NCI-H345 (cell line): ENCODE results near the gene TMEM134.

Source experiments
- DNase-seq: peaks from one replicate; lab custom pipeline; 2025; lab: John Stamatoyannopoulos, UW

The TMEM134 gene

GRCh38 chr11:67458266-67458665 is 10.8 kb downstream of the TMEM134 start:
- no peak for DNase-seq

GRCh38 chr11:67457453-67457852 is 11.6 kb downstream of the TMEM134 start:
- no peak for DNase-seq

GRCh38 chr11:67456068-67456705 is 12.9 kb downstream of the TMEM134 start:
- no peak for DNase-seq

- no peak for DNase-seq
Observed at GRCh38 chr11:67455054-67455453, 14.0 kb downstream of the TMEM134 start, which contains the start of gene CABP4. Gene CABP4, plus strand, starts transcription at chr11:67455354. Its CDS starts 70 bp downstream, at chr11:67455424.

GRCh38 chr11:67453816-67454732 is 15.0 kb downstream of the TMEM134 start:
- DNase-seq: no peak

DNA sequence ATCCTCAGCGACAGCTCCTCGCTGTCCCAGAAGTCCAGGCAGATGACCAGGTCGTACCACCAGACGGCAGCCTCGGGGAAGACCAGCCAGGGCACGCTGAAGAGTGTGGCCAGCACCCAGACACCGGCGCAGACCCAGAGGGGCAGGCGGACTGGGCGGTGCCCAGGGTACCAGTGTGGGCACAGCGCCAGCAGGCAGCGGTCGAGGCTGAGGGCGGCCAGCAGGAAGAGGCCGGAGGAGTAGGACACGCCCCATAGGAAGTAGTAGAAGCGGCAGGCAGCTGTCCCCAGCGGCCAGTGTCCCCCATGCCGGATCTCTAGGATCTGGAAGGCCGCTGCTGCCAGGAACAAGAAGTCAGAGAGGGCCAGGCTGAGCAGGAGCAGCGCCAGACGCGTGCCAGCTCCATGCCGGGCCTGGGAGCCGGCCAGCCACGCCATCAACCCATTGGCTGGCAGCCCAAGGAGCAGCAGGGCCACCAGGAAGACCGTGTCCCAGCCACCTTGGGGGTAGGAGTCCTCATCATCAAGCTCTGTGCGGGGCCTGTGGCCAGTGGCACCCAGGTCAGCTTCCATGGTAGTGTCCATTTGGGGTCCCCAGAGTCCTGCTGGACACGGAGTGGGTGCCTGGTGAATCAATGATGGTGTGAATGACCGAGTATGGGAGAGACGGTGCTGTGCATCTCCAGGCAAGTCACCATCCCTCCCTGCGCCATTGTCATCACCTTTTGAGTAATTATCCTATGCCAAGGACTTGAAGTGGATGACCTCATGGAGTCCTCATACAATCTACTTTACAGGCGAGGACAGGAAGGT is 16.7 kb downstream of the TMEM134 start, which contains the start of gene GPR152:
Gene GPR152, minus strand, starts transcription at position 589 of the 812 bp plus-strand sequence. Its CDS starts 5 bp downstream, at position 584.
- no peak for DNase-seq

DNA sequence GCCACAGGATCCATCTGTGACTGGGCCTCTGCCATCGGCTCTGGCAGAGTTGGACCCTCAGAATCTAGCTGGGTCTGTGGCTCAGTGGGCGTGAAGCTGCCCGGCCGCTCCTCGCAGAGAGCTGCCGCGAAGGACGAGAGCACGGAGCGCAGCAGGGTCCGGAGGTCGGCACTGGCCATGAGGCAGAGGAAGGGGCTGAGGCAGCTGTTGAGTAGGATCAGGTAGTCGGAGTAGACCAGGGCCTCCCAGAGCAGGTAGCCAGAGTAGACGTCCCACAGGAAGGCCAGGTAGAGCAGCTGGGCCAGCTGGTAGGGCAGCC is 17.4 kb downstream of the TMEM134 start:
- no peak for DNase-seq

DNA sequence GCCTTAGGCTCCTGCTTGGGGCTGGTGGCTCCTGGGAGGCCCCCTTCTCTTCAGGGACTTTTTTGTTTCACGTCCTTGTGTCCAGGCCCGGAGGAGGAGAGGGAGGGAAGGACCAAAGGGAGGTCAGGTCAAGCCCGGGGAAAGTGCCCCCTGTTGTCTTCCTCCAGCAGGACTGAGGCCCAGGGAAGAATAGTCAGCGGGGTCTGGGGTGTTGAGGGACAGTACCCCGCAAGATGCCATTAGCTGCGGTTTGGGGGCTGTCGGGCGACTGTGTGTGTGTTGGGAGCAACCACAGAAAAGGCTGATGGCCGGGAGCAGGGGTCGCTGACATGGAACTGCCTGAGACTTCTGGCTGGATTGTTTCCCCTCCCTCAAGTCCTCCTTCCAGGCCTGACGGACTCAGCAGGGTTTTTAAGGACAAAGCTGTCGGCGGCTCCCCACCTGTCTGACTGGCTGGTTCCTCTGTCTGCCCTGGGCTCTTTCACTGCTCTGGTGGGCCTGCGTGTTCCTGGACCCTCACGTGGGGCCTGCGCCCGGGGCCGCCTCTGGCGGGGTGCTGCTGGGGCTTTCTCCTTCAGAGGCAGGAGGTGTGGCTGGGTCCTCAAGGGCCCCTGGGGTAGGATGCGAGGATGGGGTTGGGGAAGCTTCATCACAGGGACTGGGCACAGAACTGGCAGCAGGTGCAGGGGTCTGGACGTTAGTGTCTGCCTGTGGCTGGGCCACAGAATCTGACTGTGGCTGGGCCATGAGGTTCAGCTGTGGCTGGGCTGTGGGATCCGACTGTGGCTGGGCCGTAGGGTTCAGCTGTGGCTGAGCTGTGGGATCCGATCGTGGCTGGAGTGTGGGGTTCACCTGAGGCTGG is 18.0 kb downstream of the TMEM134 start:
- DNase-seq: no peak

GRCh38 chr11:67449116-67449844 is 19.8 kb downstream of the TMEM134 start:
- no peak for DNase-seq

GRCh38 chr11:67448220-67448609 is 20.8 kb downstream of the TMEM134 start:
- DNase-seq: no peak

- no peak for DNase-seq
Observed at GRCh38 chr11:67445515-67445914, 23.5 kb downstream of the TMEM134 start.

DNA sequence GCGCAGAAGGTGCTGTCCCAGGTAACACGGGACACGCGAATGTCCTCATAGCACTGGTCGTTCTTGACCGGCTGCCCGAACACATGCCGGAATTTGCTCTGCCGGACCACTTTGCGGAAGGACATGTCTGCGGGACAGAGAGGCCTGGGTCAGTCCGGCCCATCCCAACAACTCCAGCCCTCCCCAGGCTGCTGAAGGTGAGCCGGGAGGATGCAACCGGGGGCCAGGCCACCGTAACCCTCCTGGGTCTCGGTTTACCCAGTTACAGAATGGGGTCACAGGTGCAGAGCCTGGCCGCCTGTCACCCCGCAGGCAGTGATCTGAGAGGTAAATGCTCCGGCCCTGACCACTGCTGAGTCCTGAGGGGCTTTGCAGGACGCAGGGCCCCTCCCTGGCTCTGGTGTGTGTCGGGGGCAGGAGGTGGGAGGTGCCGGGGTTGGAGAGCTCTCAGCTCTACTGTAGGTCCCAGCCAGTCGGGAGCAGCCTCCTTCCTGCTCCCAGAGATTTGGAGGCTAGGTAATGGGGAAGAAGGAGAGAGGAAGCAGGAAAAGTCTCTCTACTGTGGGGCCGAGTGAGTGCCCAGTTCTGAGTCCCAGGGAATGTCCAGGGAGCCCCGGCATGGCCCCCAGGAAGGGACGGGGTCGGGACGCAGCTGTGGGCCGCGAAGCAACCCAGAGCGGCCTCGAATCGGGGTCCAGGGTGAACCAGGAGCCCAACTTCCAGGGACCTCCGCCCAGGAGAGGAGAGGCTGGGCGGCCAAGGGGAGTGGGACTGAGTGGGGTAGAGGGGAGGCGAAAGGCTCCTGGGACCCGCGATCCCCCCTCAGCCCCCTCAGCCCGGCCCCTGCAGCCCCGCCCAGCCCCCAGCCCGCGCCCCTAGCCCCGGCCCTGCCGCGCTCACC is 26.3 kb downstream of the TMEM134 start:
- no peak for DNase-seq

GRCh38 chr11:67441731-67442351 is 27.2 kb downstream of the TMEM134 start:
- no peak for DNase-seq

- DNase-seq: no peak
Observed at GRCh38 chr11:67441098-67441563, 27.9 kb downstream of the TMEM134 start.

DNA sequence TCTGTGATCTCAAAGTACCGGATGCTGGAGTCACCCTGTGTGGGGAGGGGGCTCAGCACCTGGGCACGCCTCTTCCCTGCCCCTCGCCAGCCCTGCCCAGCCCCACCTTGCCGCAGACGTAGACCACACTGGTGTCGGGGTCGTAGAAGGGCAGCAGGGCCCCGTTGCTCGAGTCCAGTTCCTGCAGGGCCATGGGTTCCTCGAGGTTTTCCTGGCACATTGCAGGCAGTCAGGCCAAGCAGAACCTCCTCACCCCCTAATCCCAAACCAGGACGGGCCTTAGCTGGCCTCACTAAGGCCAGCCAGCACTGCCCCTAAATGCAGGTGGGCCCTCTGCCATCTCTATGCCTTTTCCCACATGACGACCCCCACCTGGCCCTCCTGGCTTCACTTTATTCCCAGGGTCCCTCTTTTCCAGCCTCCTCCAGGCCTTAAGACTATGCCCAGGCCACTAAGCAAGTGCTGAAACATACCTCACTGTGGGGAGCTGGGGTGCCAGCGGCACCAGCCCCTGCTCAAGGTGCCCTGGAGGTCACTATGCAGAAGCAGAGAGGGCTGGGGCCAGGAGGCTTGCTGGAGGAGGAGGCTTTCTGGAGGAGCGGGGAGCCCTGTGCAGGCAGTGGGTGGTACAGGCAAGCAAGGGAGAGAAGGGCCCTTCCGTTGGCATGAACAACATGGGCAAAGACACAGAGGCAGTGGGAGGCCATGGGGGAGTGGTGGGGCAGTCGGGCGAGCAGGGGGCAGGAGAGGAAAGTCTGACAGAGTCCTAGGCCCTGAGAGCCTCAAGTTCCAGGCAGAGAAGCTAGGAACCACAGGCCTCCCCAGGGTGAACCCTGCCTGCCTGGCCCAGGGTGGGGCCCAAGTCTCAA is 28.6 kb downstream of the TMEM134 start:
- DNase-seq: no peak

DNA sequence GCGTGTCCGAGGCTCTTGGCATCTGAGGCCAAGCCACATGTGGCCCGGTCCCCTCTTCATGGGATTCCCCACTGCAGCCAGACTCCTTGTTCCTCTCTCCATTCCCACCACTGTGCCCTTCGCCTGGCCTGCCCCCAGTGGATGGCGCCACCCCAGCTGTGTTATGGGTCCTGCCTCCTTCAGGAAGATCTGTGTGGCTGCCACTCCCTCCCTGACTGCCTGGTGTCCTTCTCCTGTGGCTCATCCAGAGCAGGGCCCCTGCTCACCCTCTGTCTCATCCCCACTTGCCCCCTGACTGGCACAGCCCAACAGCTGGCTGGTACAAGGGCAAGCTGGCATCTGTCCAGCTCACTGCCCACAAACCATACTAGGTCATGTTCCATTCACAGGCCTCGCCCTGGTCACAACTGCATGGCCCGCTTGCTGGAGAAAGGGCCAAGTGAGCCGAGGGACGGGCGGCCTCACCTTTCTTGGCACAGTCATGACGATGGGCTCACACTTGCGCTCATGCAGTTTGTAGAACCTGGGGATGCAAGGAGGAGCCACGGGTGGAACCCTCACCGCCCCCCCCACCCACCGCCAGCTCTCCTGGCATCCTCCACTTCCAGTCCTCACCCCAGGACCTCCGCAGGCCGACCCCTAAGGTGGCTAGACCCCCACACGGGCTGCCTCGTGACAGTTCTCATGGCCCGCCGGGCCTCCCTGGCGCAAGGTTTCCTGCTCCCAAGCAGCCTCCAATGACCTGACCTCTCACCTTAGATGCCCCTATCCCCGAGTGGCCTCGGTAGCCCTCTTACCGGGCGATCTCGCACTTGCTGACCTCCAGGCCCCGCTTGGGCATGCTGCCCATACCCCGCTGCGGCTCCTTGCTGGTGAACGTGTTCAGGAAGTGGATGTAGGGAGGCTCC is 29.5 kb downstream of the TMEM134 start:
- DNase-seq: no peak
